ENCODE data around the gene SETMAR. TPM values are rescaled to one million over a fixed set of nuclear protein-coding genes. Genes with fewer than 3 reads are reported as not detected.

Gene SETMAR
- total RNA-seq, 1 experiment from 2014 or later, result 6.0 TPM

DNA sequence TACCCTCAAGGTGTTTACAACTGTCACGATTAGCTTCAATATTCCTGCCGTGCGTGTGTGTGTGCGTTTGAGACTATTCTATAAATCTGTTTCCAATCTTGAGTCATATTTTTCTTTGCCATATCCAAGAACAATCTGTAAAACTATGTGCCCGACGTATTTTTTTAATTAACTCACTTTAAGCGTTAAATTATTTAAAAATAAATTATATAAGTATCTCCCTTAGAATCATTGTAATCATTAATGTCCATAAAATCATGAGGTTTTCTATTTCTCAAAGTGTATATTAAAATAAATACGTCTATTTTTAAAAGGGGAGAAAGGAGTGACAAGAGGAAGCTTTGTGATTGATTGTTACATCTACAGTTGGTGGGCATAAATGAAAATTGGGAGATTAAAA, 2.9 kb downstream of the SETMAR start:
- Histone ChIP-seq H3K4me2 (ENCODE audit: low read depth, low read length, poor library complexity, severe bottlenecking) (no peak overlapping the region), H3K27ac (ENCODE audit: low read length) (no peak overlapping the region), H3K4me3 (ENCODE audit: low read length) (no peak overlapping the region), H3K9ac (ENCODE audit: low read length) (no peak overlapping the region), H2AFZ (ENCODE audit: low read length) (no peak overlapping the region), H3K9me3 (ENCODE audit: low read length) (no peaks in the 10 kb centered on the region), H3K9me2 (replicated peaks; ENCODE audit: insufficient read depth, low read length) (no peaks in the 10 kb centered on the region), H3K27me3 (ENCODE audit: low read length) (no peaks in the 10 kb centered on the region), H3K4me1 (ENCODE audit: low read length) (peaks cover 20% of the 10 kb centered on the region), H4K20me1 (ENCODE audit: insufficient read depth, low read depth, low read length) (no peaks in the 10 kb centered on the region), H3K36me3 (ENCODE audit: insufficient read depth, low read length) (peaks cover 6% of the 10 kb centered on the region; the same call in 1 of the 2 replicates), H3K79me2 (ENCODE audit: low read length) (peaks cover 34% of the 10 kb centered on the region)
- DNase-seq, result no peak

DNA sequence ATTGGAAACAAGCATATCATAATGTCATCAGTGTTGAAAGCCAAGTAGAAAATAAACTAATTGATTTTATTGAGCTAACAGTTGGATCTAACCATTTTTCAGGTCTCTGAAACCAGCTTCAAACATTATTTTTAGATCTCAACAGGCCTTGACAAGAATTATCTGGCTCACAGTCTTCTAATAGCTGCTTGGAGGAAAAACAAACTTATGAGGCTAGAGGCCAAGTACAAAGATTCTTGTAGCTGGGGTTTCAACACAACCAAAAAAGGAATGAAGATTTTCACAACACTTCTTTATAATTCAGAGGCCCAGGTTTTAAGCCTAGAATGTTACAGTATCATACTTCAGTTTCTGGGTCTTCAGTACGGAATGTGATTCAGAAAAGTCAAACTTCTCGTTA, 3.7 kb downstream of the SETMAR start:
- no peaks in the 10 kb centered on the region for H3K9me2 ChIP-seq (replicated peaks; ENCODE audit: insufficient read depth, low read length)

DNA sequence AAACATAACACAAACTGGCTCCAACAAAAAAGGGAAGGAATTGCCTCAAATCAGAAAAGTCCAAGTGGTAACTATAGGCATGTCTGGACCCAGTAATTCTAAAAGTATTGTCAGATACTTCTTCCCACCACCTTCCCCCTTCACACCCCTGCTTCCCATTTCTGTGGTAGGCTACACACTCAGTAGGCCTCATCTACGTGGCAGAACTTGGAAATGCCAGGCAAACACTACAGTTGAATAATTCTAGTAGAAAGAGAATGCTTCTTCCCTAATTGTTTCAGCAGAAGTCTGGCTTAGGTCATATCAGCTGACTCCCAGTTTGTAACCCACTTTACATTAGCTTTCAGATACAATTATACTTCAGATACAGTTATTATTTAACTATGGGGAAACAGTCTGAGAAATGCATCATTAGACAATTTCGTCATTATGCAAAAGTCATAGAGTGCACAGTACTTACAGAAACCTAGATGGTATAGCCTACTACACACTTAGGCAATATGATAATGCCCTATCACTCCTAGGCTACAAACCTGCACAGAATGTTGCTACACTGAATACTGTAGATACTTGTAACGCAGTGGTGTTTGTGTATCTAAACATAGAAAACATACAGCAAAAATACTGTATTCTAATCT, 6.4 kb downstream of the SETMAR start:
- H3K9ac ChIP-seq (ENCODE audit: low read length), result no peak overlapping the region
- DNase-seq, result no peak
- peaks cover 6% of the 10 kb centered on the region; the same call in 1 of the 2 replicates for H3K36me3 ChIP-seq (ENCODE audit: insufficient read depth, low read length)
- no peak overlapping the region for H3K4me3 ChIP-seq (ENCODE audit: low read length)
- H3K9me3 ChIP-seq (ENCODE audit: low read length), result no peaks in the 10 kb centered on the region
- H3K27ac ChIP-seq (ENCODE audit: low read length), result no peak overlapping the region
- H3K27me3 ChIP-seq (ENCODE audit: low read length), result no peaks in the 10 kb centered on the region
- peaks cover 22% of the 10 kb centered on the region for H3K79me2 ChIP-seq (ENCODE audit: low read length)
- no peaks in the 10 kb centered on the region for H4K20me1 ChIP-seq (ENCODE audit: insufficient read depth, low read depth, low read length)
- H2AFZ ChIP-seq (ENCODE audit: low read length), result no peak overlapping the region
- no peak overlapping the region for H3K4me2 ChIP-seq (ENCODE audit: low read depth, low read length, poor library complexity, severe bottlenecking)
- no peaks in the 10 kb centered on the region for H3K9me2 ChIP-seq (replicated peaks; ENCODE audit: insufficient read depth, low read length)
- peaks cover 9% of the 10 kb centered on the region for H3K4me1 ChIP-seq (ENCODE audit: low read length)

More for the DNA sequence above, 3.7 kb downstream of the SETMAR start:
- Histone ChIP-seq H3K4me2 (ENCODE audit: low read depth, low read length, poor library complexity, severe bottlenecking) (no peak overlapping the region), H3K36me3 (ENCODE audit: insufficient read depth, low read length) (peaks cover 6% of the 10 kb centered on the region; the same call in 1 of the 2 replicates), H3K4me3 (ENCODE audit: low read length) (no peak overlapping the region), H3K27me3 (ENCODE audit: low read length) (no peaks in the 10 kb centered on the region), H3K27ac (ENCODE audit: low read length) (no peak overlapping the region), H3K4me1 (ENCODE audit: low read length) (peaks cover 20% of the 10 kb centered on the region), H2AFZ (ENCODE audit: low read length) (no peak overlapping the region), H3K9ac (ENCODE audit: low read length) (no peak overlapping the region), H4K20me1 (ENCODE audit: insufficient read depth, low read depth, low read length) (no peaks in the 10 kb centered on the region), H3K9me3 (ENCODE audit: low read length) (no peaks in the 10 kb centered on the region), H3K79me2 (ENCODE audit: low read length) (peaks cover 34% of the 10 kb centered on the region)
- no peak for DNase-seq

DNA sequence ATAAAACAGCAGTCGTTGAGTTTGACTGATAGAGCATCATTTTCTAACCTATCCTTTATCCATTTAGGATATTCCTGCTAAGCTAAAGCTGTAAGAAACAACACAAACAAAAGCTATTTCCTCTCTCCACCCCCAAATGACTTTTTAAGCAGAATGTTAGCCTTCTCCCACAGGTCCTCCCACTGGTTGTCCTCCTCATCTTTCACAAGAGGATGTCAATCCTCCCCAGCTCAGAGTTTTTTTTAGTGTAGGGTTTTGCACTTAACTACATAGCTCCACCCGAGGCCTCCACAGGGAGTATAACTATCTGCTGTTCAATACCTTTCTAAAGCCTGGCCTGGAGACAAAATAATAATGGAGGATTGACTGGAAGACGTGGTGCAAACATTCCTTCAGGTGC, 7.8 kb downstream of the SETMAR start:
- Histone ChIP-seq H3K36me3 (ENCODE audit: insufficient read depth, low read length) (peaks cover 6% of the 10 kb centered on the region; the same call in 1 of the 2 replicates), H3K9ac (ENCODE audit: low read length) (no peak overlapping the region), H3K9me3 (ENCODE audit: low read length) (no peaks in the 10 kb centered on the region), H3K9me2 (replicated peaks; ENCODE audit: insufficient read depth, low read length) (no peaks in the 10 kb centered on the region), H3K4me2 (ENCODE audit: low read depth, low read length, poor library complexity, severe bottlenecking) (no peak overlapping the region), H3K4me3 (ENCODE audit: low read length) (no peak overlapping the region), H3K4me1 (ENCODE audit: low read length) (no peaks in the 10 kb centered on the region), H3K79me2 (ENCODE audit: low read length) (peaks cover 10% of the 10 kb centered on the region; the same call in 1 of the 2 replicates), H4K20me1 (ENCODE audit: insufficient read depth, low read depth, low read length) (no peaks in the 10 kb centered on the region), H3K27ac (ENCODE audit: low read length) (no peak overlapping the region), H2AFZ (ENCODE audit: low read length) (no peak overlapping the region), H3K27me3 (ENCODE audit: low read length) (no peaks in the 10 kb centered on the region)
- DNase-seq, result no peak

DNA sequence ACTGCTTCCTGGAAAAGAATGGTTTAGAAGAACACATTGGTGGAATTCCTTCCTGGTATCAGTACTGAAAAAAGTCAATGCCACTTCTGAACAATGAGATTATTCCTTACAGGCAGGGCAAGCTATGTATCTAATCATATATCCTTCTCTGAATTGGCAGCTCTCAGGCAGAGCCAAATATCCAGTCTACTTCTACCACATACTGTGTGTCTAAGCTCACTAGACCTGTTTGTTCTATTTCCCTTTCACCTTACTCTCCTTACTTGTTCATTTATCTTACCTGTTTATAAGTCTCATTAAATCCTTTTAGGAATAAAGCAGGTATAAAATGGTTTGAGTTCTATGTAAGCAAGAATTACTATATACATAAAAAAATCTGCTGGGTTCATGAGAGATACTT, 8.3 kb downstream of the SETMAR start:
- no peak for DNase-seq
- H3K36me3 ChIP-seq (ENCODE audit: insufficient read depth, low read length), result peaks cover 6% of the 10 kb centered on the region; the same call in 1 of the 2 replicates
- no peak overlapping the region for H3K4me2 ChIP-seq (ENCODE audit: low read depth, low read length, poor library complexity, severe bottlenecking)
- H3K27me3 ChIP-seq (ENCODE audit: low read length), result no peaks in the 10 kb centered on the region
- no peak overlapping the region for H2AFZ ChIP-seq (ENCODE audit: low read length)
- H3K9ac ChIP-seq (ENCODE audit: low read length), result no peak overlapping the region
- no peaks in the 10 kb centered on the region for H3K9me2 ChIP-seq (replicated peaks; ENCODE audit: insufficient read depth, low read length)
- H3K4me1 ChIP-seq (ENCODE audit: low read length), result no peaks in the 10 kb centered on the region
- H4K20me1 ChIP-seq (ENCODE audit: insufficient read depth, low read depth, low read length), result no peaks in the 10 kb centered on the region
- H3K4me3 ChIP-seq (ENCODE audit: low read length), result no peak overlapping the region
- H3K79me2 ChIP-seq (ENCODE audit: low read length), result peaks cover 10% of the 10 kb centered on the region; the same call in 1 of the 2 replicates
- H3K27ac ChIP-seq (ENCODE audit: low read length), result no peak overlapping the region
- no peaks in the 10 kb centered on the region for H3K9me3 ChIP-seq (ENCODE audit: low read length)

DNA sequence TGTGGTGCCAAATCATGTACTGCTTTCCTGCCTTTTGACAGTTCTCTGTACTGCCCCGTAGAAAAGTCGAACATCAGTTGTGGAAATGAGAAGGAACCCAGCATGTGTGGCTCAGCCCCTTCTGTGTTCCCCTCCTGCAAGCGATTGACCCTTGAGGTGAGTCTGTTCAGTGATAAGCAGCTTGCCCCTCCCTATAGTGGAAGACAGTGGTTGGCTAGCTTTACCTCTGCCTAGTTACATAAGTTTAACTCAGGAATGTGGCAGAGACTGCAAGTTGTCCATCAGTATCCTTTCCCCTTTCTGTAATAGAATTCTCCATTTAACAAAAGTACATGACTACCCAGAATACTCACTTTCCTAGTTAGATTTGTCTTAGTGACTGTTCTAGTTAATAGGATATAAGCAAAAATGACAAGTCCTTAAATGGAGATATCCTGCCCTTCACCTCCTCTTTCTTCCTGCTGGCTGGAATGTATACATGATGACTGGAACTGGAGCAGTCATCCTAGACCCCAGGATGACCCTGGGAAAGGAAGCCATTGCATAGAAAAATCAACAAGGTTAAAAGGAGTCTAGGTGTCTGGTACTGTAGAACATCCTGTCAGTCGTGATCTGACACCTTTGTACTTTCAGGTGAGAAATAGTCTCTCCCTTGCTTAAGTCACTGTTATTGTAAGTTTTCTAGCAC, 10.6 kb downstream of the SETMAR start:
- Histone ChIP-seq H3K79me2 (ENCODE audit: low read length) (peaks cover 7% of the 10 kb centered on the region; the same call in 1 of the 2 replicates), H3K27ac (ENCODE audit: low read length) (no peak overlapping the region), H3K4me1 (ENCODE audit: low read length) (no peaks in the 10 kb centered on the region), H3K27me3 (ENCODE audit: low read length) (no peaks in the 10 kb centered on the region), H3K36me3 (ENCODE audit: insufficient read depth, low read length) (no peaks in the 10 kb centered on the region), H2AFZ (ENCODE audit: low read length) (no peak overlapping the region), H4K20me1 (ENCODE audit: insufficient read depth, low read depth, low read length) (no peaks in the 10 kb centered on the region), H3K9ac (ENCODE audit: low read length) (no peak overlapping the region), H3K9me2 (replicated peaks; ENCODE audit: insufficient read depth, low read length) (no peaks in the 10 kb centered on the region), H3K4me2 (ENCODE audit: low read depth, low read length, poor library complexity, severe bottlenecking) (no peak overlapping the region), H3K4me3 (ENCODE audit: low read length) (no peak overlapping the region), H3K9me3 (ENCODE audit: low read length) (no peaks in the 10 kb centered on the region)
- DNase-seq, result no peak

DNA sequence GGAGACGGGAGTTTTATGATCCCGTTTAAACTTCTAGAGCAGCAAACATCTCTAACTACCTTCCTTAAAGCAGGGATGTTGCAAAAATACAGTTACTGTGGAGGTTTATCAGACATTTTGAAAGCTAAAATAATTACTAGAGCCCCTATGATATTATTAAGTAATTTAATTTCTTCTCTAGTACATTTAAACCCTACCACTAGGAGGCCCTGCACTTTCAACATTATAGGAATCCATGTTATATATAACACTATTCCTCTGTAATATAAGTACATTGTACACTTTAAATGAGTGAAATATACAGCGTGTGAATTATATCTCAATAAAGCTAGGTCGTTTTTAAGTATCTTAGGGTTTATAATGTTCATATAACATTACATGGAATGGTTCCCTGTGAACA, 11.5 kb downstream of the SETMAR start:
- H3K4me1 ChIP-seq (ENCODE audit: low read length), result no peaks in the 10 kb centered on the region
- no peak overlapping the region for H3K9ac ChIP-seq (ENCODE audit: low read length)
- H3K36me3 ChIP-seq (ENCODE audit: insufficient read depth, low read length), result no peaks in the 10 kb centered on the region
- H3K4me2 ChIP-seq (ENCODE audit: low read depth, low read length, poor library complexity, severe bottlenecking), result no peak overlapping the region
- H3K9me2 ChIP-seq (replicated peaks; ENCODE audit: insufficient read depth, low read length), result no peaks in the 10 kb centered on the region
- DNase-seq, result peak; percentile 46
- H3K4me3 ChIP-seq (ENCODE audit: low read length), result no peak overlapping the region
- H3K79me2 ChIP-seq (ENCODE audit: low read length), result peaks cover 5% of the 10 kb centered on the region; the same call in 1 of the 2 replicates
- H3K27ac ChIP-seq (ENCODE audit: low read length), result no peak overlapping the region
- H3K9me3 ChIP-seq (ENCODE audit: low read length), result no peaks in the 10 kb centered on the region
- H2AFZ ChIP-seq (ENCODE audit: low read length), result no peak overlapping the region
- no peaks in the 10 kb centered on the region for H3K27me3 ChIP-seq (ENCODE audit: low read length)
- no peaks in the 10 kb centered on the region for H4K20me1 ChIP-seq (ENCODE audit: insufficient read depth, low read depth, low read length)

DNA sequence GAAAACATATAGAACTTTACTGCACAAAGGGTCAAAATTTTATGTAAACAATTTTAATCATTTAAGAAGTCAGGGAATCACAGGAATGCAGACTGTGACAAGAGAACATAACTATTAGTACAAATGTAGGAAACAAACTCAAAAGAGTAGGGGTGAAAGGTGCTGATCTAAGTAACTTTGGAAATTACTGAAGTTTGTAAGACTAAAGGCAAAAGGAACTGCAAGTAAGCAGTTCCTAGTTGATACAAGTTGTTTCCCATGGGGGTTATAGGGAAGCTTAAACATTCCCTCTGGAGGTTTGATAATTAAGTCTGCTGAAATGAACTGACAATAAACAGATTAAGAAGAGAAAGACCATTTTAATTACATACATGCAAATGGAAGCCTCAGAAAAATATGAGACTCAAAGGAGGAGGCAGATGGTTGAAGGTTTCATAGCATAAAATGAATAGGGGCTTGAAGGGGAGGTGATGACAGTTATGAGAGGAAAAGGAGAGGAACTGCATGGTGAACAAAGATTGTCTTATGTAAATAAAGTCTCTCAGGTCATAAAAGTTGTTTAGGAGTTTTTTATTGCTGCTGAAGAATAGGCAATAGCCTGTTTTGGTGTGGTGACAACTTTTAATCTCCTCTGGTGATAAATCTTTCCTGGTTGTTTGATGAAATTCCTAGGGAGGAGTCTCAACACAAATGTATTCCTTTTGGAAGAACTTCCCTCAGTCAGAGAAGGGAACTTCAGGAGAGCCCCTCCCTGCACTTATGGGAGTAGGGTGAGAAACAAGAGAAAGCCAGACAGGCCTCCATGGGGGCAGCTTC, 17.1 kb downstream of the SETMAR start:
- no peak for DNase-seq
- Histone ChIP-seq H3K9me3 (ENCODE audit: low read length) (no peaks in the 10 kb centered on the region), H3K4me3 (ENCODE audit: low read length) (no peak overlapping the region), H3K9ac (ENCODE audit: low read length) (no peak overlapping the region), H3K4me1 (ENCODE audit: low read length) (no peaks in the 10 kb centered on the region), H3K79me2 (ENCODE audit: low read length) (no peaks in the 10 kb centered on the region), H3K27ac (ENCODE audit: low read length) (no peak overlapping the region), H2AFZ (ENCODE audit: low read length) (no peak overlapping the region), H4K20me1 (ENCODE audit: insufficient read depth, low read depth, low read length) (no peaks in the 10 kb centered on the region), H3K4me2 (ENCODE audit: low read depth, low read length, poor library complexity, severe bottlenecking) (no peak overlapping the region), H3K27me3 (ENCODE audit: low read length) (no peaks in the 10 kb centered on the region), H3K36me3 (ENCODE audit: insufficient read depth, low read length) (no peaks in the 10 kb centered on the region), H3K9me2 (replicated peaks; ENCODE audit: insufficient read depth, low read length) (no peaks in the 10 kb centered on the region)
